Smooth muscle cell (in vitro differentiated cells): ENCODE results near the gene KCNQ5. TPM values are rescaled to one million over a fixed set of nuclear protein-coding genes. Genes with fewer than 3 reads are reported as not detected.

Experiments used
- DNase-seq: peaks from one replicate; lab custom pipeline; 2025; ENCODE audit not compliant: unreplicated experiment; lab: John Stamatoyannopoulos, UW
- H2AFZ ChIP-seq: fragments of 200-600 bp; sonication (generic); 2 replicates; pipeline ENCODE4 v1.6.0; 2016; ENCODE audit warnings: antibody characterized with exemption, low read depth, mild to moderate bottlenecking
- H3F3A ChIP-seq: fragments of 200-600 bp; sonication (generic); 2 replicates; pipeline ENCODE4 v1.6.0; 2017; ENCODE audit warnings: antibody characterized with exemption, low read depth
- H3K27ac ChIP-seq: fragments of 200-600 bp; sonication (generic); 2 replicates; pipeline ENCODE4 v1.5.1; 2016; ENCODE audit warnings: low read depth, mild to moderate bottlenecking
- H3K27me3 ChIP-seq: fragments of 200-600 bp; sonication (generic); 2 replicates; pipeline ENCODE4 v1.6.1; 2016; ENCODE audit warnings: low read depth, mild to moderate bottlenecking
- H3K36me3 ChIP-seq: fragments of 200-600 bp; sonication (generic); 2 replicates; pipeline ENCODE4 v1.5.1; 2016; ENCODE audit warnings: low read depth
- H3K4me1 ChIP-seq: fragments of 200-600 bp; sonication (generic); 2 replicates; pipeline ENCODE4 v1.5.1; 2016; ENCODE audit warnings: low read depth
- H3K4me2 ChIP-seq: fragments of 200-600 bp; sonication (generic); 2 replicates; pipeline ENCODE4 v1.6.0; 2016; ENCODE audit warnings: mild to moderate bottlenecking
- H3K4me3 ChIP-seq: fragments of 200-600 bp; sonication (generic); 2 replicates; pipeline ENCODE4 v1.5.1; 2016; ENCODE audit warnings: mild to moderate bottlenecking
- H3K79me2 ChIP-seq: fragments of 200-600 bp; sonication (generic); 2 replicates; pipeline ENCODE4 v1.6.0; 2016; ENCODE audit warnings: low read depth, mild to moderate bottlenecking
- H3K9ac ChIP-seq: fragments of 200-600 bp; sonication (generic); 2 replicates; pipeline ENCODE4 v1.6.0; 2016; ENCODE audit warnings: low read depth
- H3K9me3 ChIP-seq: fragments of 200-600 bp; sonication (generic); replicated peaks from 2 replicates; pipeline ENCODE4 v1.5.1; 2016; ENCODE audit warnings: low read depth
- H4K20me1 ChIP-seq: fragments of 200-600 bp; sonication (generic); 2 replicates; pipeline ENCODE4 v1.6.0; 2016; ENCODE audit warnings: low read depth
- WGBS: methylation state at CpG from one replicate; pipeline ENCODE4 v1.1.7; 2016; ENCODE audit warnings: low lambda C conversion rate; 5-methylcytosine and 5-hydroxymethylcytosine counted together
- polyA plus RNA-seq: library from polyadenylated mRNA; unstranded; fragments of >200 nt; fragmentation: Nextera tagmentation; extraction: Ambion mirVana; gene quantifications from 2 replicates; pipeline ENCODE4 v1.2.1, GENCODE V29; 2016
- total RNA-seq: library from RNA; depleted of rRNA; stranded (reverse); fragments of >200 nt; gene quantifications from 2 replicates; pipeline ENCODE4 v1.2.3, GENCODE V29; 2014
- TF ChIP-seq, protein P1 (sequence below): fragments of 200-600 bp; sonication (generic); IDR thresholded peaks from 2 replicates; pipeline ENCODE4 v1.5.1; 2017; ENCODE audit warnings: borderline replicate concordance, mild to moderate bottlenecking, antibody characterized with exemption; ENCODE audit not compliant: insufficient read depth, poor library complexity, severe bottlenecking

Gene KCNQ5
- total and polyA plus RNA-seq, 2 experiments from 2014 or later: 1.2 to 2.0 TPM

DNA sequence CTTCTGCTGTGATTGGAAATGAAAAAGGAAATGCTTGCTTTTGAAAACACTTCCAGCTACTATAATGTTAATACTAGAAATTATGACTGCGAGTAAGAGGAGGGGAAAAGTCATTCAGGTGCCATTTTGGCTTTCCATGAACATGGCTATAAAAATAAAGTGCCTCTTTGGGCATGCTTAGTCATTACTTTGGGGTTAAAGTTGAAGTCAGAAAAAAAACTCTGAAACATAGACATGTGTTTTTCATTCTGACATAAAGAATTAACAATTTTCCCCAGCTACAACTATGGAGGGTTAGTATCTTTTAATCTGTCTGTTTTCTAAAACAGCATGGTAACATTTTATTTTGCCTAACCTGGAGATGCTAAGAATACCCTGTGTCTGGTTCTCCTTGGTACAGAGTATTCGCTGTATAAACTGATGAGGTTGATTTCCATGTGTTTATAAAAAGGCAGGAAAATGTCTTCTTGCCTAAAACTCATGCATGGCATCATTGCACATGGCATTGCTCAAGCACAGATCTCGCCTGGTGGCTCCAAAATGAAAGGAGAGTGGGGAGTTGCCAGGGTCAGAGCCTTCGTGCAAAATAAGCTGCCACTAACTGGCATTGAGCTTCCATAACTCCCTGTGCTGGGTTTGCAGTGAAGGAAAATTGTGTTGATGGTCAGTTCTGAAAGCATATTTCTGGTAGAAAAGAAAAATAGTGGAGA, 188.9 kb downstream of the KCNQ5 start:
- Histone ChIP-seq H3K4me2 (no peak overlapping the region), H3K27me3 (no peaks in the 10 kb centered on the region), H3K27ac (no peak overlapping the region), H2AFZ (no peak overlapping the region), H3K9ac (no peak overlapping the region), H3K36me3 (no peaks in the 10 kb centered on the region), H3F3A (no peaks in the 10 kb centered on the region), H4K20me1 (no peaks in the 10 kb centered on the region), H3K4me1 (no peaks in the 10 kb centered on the region), H3K79me2 (no peaks in the 10 kb centered on the region), H3K4me3 (no peak overlapping the region), H3K9me3 (no peaks in the 10 kb centered on the region)
- TF ChIP-seq, protein P1, sequence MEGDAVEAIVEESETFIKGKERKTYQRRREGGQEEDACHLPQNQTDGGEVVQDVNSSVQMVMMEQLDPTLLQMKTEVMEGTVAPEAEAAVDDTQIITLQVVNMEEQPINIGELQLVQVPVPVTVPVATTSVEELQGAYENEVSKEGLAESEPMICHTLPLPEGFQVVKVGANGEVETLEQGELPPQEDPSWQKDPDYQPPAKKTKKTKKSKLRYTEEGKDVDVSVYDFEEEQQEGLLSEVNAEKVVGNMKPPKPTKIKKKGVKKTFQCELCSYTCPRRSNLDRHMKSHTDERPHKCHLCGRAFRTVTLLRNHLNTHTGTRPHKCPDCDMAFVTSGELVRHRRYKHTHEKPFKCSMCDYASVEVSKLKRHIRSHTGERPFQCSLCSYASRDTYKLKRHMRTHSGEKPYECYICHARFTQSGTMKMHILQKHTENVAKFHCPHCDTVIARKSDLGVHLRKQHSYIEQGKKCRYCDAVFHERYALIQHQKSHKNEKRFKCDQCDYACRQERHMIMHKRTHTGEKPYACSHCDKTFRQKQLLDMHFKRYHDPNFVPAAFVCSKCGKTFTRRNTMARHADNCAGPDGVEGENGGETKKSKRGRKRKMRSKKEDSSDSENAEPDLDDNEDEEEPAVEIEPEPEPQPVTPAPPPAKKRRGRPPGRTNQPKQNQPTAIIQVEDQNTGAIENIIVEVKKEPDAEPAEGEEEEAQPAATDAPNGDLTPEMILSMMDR: no peak
- DNase-seq: no peak
- 96% methylated on average over 4 of the region's 4 CpGs for WGBS

- TF ChIP-seq, protein P1: no peak
- H3K79me2 ChIP-seq: no peaks in the 10 kb centered on the region
- no peaks in the 10 kb centered on the region for H3K9me3 ChIP-seq
- H3K9ac ChIP-seq: no peak overlapping the region
- no peak overlapping the region for H3K4me3 ChIP-seq
- H3K4me2 ChIP-seq: peak overlapping the region; percentile 52
- H2AFZ ChIP-seq: no peak overlapping the region
- H3K4me1 ChIP-seq: no peaks in the 10 kb centered on the region
- no peaks in the 10 kb centered on the region for H4K20me1 ChIP-seq
- no peak for DNase-seq
- WGBS: 14% methylated on average over 6 of the region's 6 CpGs
- H3K27ac ChIP-seq: peak overlapping the region; percentile 50
- H3K27me3 ChIP-seq: no peaks in the 10 kb centered on the region
- H3F3A ChIP-seq: no peaks in the 10 kb centered on the region
- H3K36me3 ChIP-seq: no peaks in the 10 kb centered on the region
Observed at GRCh38 chr6:72811971-72812421, 190.1 kb downstream of the KCNQ5 start.

- TF ChIP-seq, protein P1: no peak
- no peak overlapping the region for H3K9ac ChIP-seq
- no peaks in the 10 kb centered on the region for H3K79me2 ChIP-seq
- no peaks in the 10 kb centered on the region for H3K9me3 ChIP-seq
- no peaks in the 10 kb centered on the region for H4K20me1 ChIP-seq
- no peaks in the 10 kb centered on the region for H3K27me3 ChIP-seq
- no peak for DNase-seq
- no peaks in the 10 kb centered on the region for H3K4me1 ChIP-seq
- no peak overlapping the region for H3K27ac ChIP-seq
- no peak overlapping the region for H3K4me3 ChIP-seq
- WGBS: 72% methylated on average over 7 of the region's 7 CpGs
- no peaks in the 10 kb centered on the region for H3K36me3 ChIP-seq
- H2AFZ ChIP-seq: no peak overlapping the region
- H3K4me2 ChIP-seq: no peak overlapping the region
- H3F3A ChIP-seq: no peaks in the 10 kb centered on the region
Observed at GRCh38 chr6:72813807-72814596, 192.1 kb downstream of the KCNQ5 start.
